Loucy (cell line): Measurements from ENCODE around the gene FLOT1.
"Not testable (repeated sequence)": the region's sequence is repeated elsewhere in the genome, so short reads cannot be mapped to it uniquely, and the experiment has no call there.

Experiments
- H2AFZ ChIP-seq: fragments of 200-600 bp; sonication (generic); 2 replicates; pipeline ENCODE4 v1.6.0; 2016; ENCODE audit warnings: antibody characterized with exemption, mild to moderate bottlenecking, low read length, moderate library complexity
- H3F3A ChIP-seq: fragments of 200-600 bp; 2 replicates; pipeline ENCODE4 v1.6.0; 2016; ENCODE audit warnings: antibody characterized with exemption, low read depth, mild to moderate bottlenecking
- H3K27me3 ChIP-seq: fragments of 200-600 bp; sonication (generic); 2 replicates; pipeline ENCODE4 v1.6.1; 2014; ENCODE audit warnings: low read length, mild to moderate bottlenecking; ENCODE audit not compliant: insufficient read depth, poor library complexity, severe bottlenecking
- H3K36me3 ChIP-seq: fragments of 200-600 bp; sonication (generic); 2 replicates; pipeline ENCODE4 v1.6.1; 2016; ENCODE audit warnings: low read length; ENCODE audit not compliant: insufficient read depth
- H3K4me1 ChIP-seq: fragments of 200-600 bp; sonication (generic); 2 replicates; pipeline ENCODE4 v1.5.1; 2014; ENCODE audit warnings: low read length, mild to moderate bottlenecking; ENCODE audit not compliant: insufficient read depth, poor library complexity, severe bottlenecking
- H3K4me2 ChIP-seq: fragments of 200-600 bp; sonication (generic); 2 replicates; pipeline ENCODE4 v1.6.0; 2014; ENCODE audit warnings: antibody characterized with exemption, low read length, low read depth, mild to moderate bottlenecking; ENCODE audit not compliant: poor library complexity, severe bottlenecking
- H3K4me3 ChIP-seq: fragments of 200-600 bp; sonication (generic); 2 replicates; pipeline ENCODE4 v1.5.1; 2014; ENCODE audit warnings: low read length, mild to moderate bottlenecking, mixed read lengths; ENCODE audit not compliant: poor library complexity, severe bottlenecking
- H3K79me2 ChIP-seq: fragments of 200-600 bp; sonication (generic); 2 replicates; pipeline ENCODE4 v1.6.1; 2014; ENCODE audit warnings: low read length; ENCODE audit not compliant: insufficient read depth
- H3K9ac ChIP-seq: fragments of 200-600 bp; sonication (generic); 2 replicates; pipeline ENCODE4 v1.6.0; 2014; ENCODE audit warnings: mild to moderate bottlenecking, low read depth, low read length, moderate library complexity; ENCODE audit not compliant: poor library complexity, severe bottlenecking
- H3K9me2 ChIP-seq: fragments of 200-600 bp; sonication (generic); replicated peaks from 2 replicates; pipeline ENCODE4 v1.6.1; 2016; ENCODE audit warnings: low read depth, low read length, mixed read lengths
- H3K9me3 ChIP-seq: fragments of 200-600 bp; sonication (generic); 2 replicates; pipeline ENCODE4 v1.6.1; 2014; ENCODE audit warnings: mild to moderate bottlenecking, antibody characterized with exemption, low read length, low read depth; ENCODE audit not compliant: insufficient read depth
- H4K20me1 ChIP-seq: fragments of 200-600 bp; sonication (generic); 2 replicates; pipeline ENCODE4 v1.6.0; 2014; ENCODE audit warnings: antibody characterized with exemption, low read length, mild to moderate bottlenecking; ENCODE audit not compliant: insufficient read depth, poor library complexity, severe bottlenecking
- EZH2phosphoT487 ChIP-seq: fragments of 200-600 bp; IDR thresholded peaks from 2 replicates; pipeline ENCODE4 v1.6.1; 2018; ENCODE audit warnings: antibody characterized with exemption, mild to moderate bottlenecking, moderate library complexity, borderline replicate concordance
- TF ChIP-seq, protein P1 (sequence below): fragments of 200-600 bp; sonication (generic); conservative IDR thresholded peaks from 2 replicates; pipeline ENCODE4 v1.5.1; 2014; ENCODE audit warnings: mild to moderate bottlenecking, antibody characterized with exemption, low read length

FLOT1 gene

DNA sequence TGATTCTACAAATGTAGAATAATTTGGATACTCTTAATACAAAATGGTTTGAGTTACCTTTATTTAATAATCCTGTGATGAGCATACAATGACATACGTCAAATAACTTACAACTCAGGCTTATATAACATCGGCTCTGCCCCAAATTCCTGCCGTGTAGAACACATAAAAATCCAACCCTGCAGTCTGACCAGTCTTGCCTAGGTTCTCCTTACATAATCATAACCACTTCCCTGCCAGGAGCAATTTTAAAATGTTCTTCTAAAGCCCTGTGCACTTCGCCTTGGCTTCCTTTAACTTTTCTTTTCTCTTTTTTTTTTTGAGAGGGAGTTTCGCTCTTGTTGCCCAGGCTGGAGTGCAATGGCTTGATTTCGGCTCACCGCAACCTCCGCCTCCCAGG lies 18.1 kb upstream of the FLOT1 start:
- no peaks in the 10 kb centered on the region for H3K27me3 ChIP-seq
- H2AFZ ChIP-seq: no peak overlapping the region
- no peaks in the 10 kb centered on the region for H4K20me1 ChIP-seq
- no peak overlapping the region for H3K4me3 ChIP-seq
- TF ChIP-seq, protein P1, sequence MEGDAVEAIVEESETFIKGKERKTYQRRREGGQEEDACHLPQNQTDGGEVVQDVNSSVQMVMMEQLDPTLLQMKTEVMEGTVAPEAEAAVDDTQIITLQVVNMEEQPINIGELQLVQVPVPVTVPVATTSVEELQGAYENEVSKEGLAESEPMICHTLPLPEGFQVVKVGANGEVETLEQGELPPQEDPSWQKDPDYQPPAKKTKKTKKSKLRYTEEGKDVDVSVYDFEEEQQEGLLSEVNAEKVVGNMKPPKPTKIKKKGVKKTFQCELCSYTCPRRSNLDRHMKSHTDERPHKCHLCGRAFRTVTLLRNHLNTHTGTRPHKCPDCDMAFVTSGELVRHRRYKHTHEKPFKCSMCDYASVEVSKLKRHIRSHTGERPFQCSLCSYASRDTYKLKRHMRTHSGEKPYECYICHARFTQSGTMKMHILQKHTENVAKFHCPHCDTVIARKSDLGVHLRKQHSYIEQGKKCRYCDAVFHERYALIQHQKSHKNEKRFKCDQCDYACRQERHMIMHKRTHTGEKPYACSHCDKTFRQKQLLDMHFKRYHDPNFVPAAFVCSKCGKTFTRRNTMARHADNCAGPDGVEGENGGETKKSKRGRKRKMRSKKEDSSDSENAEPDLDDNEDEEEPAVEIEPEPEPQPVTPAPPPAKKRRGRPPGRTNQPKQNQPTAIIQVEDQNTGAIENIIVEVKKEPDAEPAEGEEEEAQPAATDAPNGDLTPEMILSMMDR: no peak
- no peak for TF ChIP-seq EZH2phosphoT487
- H3K9ac ChIP-seq: no peak overlapping the region
- H3K4me1 ChIP-seq: peaks cover 11% of the 10 kb centered on the region
- no peaks in the 10 kb centered on the region for H3K9me2 ChIP-seq
- H3K4me2 ChIP-seq: no peak overlapping the region
- no peaks in the 10 kb centered on the region for H3K79me2 ChIP-seq
- no peaks in the 10 kb centered on the region for H3K9me3 ChIP-seq
- H3F3A ChIP-seq: no peaks in the 10 kb centered on the region
- H3K36me3 ChIP-seq: no peaks in the 10 kb centered on the region

DNA sequence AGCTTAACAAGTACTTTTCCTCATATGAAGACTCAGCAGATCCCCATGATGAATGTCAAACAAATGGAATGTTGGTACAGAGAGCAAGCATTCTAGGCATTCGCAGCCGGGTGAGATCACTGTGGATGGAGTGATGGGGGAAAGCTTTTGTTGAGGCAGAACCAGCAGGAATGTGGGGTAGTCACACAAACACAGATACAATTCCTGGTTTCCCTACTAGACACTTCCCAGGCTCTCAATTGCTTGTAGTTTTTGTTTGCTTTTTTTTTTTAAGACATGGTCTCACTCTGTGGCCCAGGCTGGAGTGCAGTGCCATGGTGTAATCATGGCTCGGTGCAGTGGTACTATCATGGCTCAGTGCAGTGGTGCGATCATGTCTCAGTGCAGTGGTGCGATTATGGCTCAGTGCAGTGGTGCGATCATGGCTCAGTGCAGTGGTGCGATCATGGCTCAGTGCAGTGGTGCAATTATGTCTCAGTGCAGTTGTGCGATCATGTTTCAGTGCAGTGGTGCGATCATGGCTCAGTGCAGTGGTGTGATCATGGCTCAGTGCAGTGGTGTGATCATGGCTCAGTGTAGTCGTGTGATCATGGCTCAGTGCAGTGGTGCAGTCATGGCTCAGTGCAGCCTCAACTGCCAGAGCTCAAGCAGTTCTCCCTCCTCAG lies 17.2 kb upstream of the FLOT1 start:
- Histone ChIP-seq H2AFZ (no peak overlapping the region), H3K4me2 (no peak overlapping the region), H3K27me3 (no peaks in the 10 kb centered on the region), H3F3A (no peaks in the 10 kb centered on the region), H4K20me1 (no peaks in the 10 kb centered on the region), H3K79me2 (no peaks in the 10 kb centered on the region), H3K36me3 (no peaks in the 10 kb centered on the region), H3K9me2 (no peaks in the 10 kb centered on the region), H3K9me3 (no peaks in the 10 kb centered on the region), H3K4me3 (no peak overlapping the region), H3K9ac (no peak overlapping the region), H3K4me1 (peaks cover 11% of the 10 kb centered on the region)
- no peak for TF ChIP-seq EZH2phosphoT487
- TF ChIP-seq, protein P1: no peak

DNA sequence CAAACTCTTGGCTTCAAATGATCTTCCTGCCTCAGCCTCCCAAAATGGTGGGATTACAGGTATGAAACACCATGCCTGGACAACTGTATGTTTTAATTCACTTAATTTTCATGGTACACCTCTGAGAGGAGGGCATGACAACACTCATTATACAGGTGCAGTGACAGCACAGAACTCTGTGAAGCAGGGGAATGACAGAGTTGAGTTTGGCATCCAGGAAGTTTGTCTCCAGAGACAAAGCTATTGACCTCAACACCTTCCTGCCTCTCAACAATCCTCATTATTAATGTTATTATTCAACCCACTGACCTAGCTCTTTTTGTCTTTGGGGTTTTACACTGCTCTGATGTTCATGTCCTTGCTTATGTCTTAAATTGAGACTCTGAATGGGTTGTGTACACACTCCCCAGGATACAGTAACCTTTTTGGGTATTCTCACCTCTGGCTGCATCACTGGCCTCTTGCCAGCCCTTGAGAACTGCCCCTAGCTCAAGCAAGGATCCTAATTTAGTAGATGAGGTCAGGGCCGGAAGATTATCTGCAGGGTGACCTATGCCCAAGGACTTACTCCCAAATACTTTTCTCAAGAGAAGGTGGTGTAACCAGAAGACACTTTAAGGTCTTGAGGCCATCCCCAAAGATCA lies 14.9 kb upstream of the FLOT1 start:
- Histone ChIP-seq H3K4me1 (no peaks in the 10 kb centered on the region), H4K20me1 (no peaks in the 10 kb centered on the region), H3K4me3 (no peak overlapping the region), H3K27me3 (no peaks in the 10 kb centered on the region), H3K9me2 (no peaks in the 10 kb centered on the region), H3K9me3 (no peaks in the 10 kb centered on the region), H2AFZ (no peak overlapping the region), H3K79me2 (no peaks in the 10 kb centered on the region), H3F3A (no peaks in the 10 kb centered on the region), H3K36me3 (no peaks in the 10 kb centered on the region), H3K9ac (no peak overlapping the region), H3K4me2 (no peak overlapping the region)
- TF ChIP-seq, protein P1: no peak
- TF ChIP-seq EZH2phosphoT487: no peak

DNA sequence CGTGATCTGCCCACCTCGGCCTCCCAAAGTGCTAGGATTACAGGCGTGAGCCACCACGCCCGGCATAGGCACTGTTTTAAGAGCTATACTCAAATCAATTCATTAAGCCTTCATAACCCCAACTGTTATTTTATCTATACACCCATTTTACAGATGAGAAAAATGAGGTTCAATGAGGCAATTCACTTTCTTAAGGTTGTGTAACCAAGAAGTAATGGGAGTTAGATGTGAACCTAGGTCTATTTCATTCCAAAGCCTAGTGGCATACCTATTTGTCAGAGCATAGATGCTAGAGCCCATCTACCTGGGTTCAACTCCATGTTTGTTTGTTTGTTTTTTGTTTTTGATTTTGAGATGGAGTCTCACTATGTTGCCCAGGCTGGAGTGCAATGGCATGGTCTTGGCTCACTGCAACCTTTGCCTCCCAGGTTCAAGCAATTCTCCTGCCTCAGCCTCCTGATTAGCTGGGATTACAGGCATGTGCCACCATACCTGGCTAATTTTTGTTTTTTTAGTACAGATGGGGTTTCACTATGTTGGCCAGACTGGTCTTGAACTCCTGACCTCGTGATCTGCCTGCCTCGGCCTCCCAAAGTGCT lies 14.0 kb upstream of the FLOT1 start:
- not testable (repeated sequence) for H3F3A ChIP-seq, H3K9me3 ChIP-seq, H3K9me2 ChIP-seq, H3K36me3 ChIP-seq, H3K4me2 ChIP-seq, H3K27me3 ChIP-seq, H3K4me1 ChIP-seq, H3K4me3 ChIP-seq, H2AFZ ChIP-seq, H3K9ac ChIP-seq, H4K20me1 ChIP-seq, H3K79me2 ChIP-seq
